ENCODE results near the gene APOBEC4. TPM values are rescaled to one million over a fixed set of nuclear protein-coding genes. Genes with fewer than 3 reads are reported as not detected.

The APOBEC4 gene
- total RNA-seq, 1 donor, result not detected

- no peak for DNase-seq (ENCODE audit: low read depth)
- no peak overlapping the region for H3K4me3 ChIP-seq (ENCODE audit: low read depth, low read length)
- no peak for TF ChIP-seq CTCF (IDR thresholded peaks at IDR 0.05; ENCODE audit: insufficient read depth, low read length)
Observed at GRCh38 chr1:183597656-183598347, 55.3 kb downstream of the APOBEC4 start.

GRCh38 chr1:183596500-183596899, 56.6 kb downstream of the APOBEC4 start:
- no peak for DNase-seq (ENCODE audit: low read depth)
- no peak for TF ChIP-seq CTCF (IDR thresholded peaks at IDR 0.05; ENCODE audit: insufficient read depth, low read length)
- no peak overlapping the region for H3K4me3 ChIP-seq (ENCODE audit: low read depth, low read length)

Other genes with a start within 250 kb of the APOBEC4 start
- 0.49 and 3.4 TPM in 2 replicates for gene NMNAT2, start 234.9 kb downstream of the APOBEC4 start, total RNA-seq (ENCODE audit: low replicate concordance)
- gene SMG7, start 180.8 kb downstream of the APOBEC4 start, total RNA-seq (ENCODE audit: low replicate concordance), result 6.9 and 29.0 TPM in 2 replicates
- gene NCF2, start 62.9 kb downstream of the APOBEC4 start, total RNA-seq (ENCODE audit: low replicate concordance), result 0.63 and 0.74 TPM in 2 replicates
- 112 and 312 TPM in 2 replicates for gene ARPC5, start 17.5 kb downstream of the APOBEC4 start, total RNA-seq (ENCODE audit: low replicate concordance)
- 55.1 and 100 TPM in 2 replicates for gene RGL1, start 151.8 kb upstream of the APOBEC4 start, total RNA-seq (ENCODE audit: low replicate concordance)